HG02610 (cell line): Measurements from ENCODE around the gene ARGLU1.

ENCODE experiments used
- ATAC-seq: cut with Tn5 transposase; IDR thresholded peaks from one replicate; pipeline ENCODE4 v1.9.1; 2021; ENCODE audit warnings: mild to moderate bottlenecking, moderate library complexity; ENCODE audit not compliant: unreplicated experiment

ARGLU1 gene

GRCh38 chr13:106503730-106504453 is 64.0 kb downstream of the ARGLU1 start:
- ATAC-seq, result no peak

- ATAC-seq, result no peak
Measured at GRCh38 chr13:106503272-106503671, 64.7 kb downstream of the ARGLU1 start.

GRCh38 chr13:106500445-106500844 is 67.5 kb downstream of the ARGLU1 start:
- ATAC-seq, result no peak

GRCh38 chr13:106499896-106500295 is 68.0 kb downstream of the ARGLU1 start:
- peak; percentile 68 for ATAC-seq

- ATAC-seq, result no peak
Measured at GRCh38 chr13:106499113-106499512, 68.8 kb downstream of the ARGLU1 start.

- ATAC-seq, result no peak
Measured at GRCh38 chr13:106498571-106498970, 69.4 kb downstream of the ARGLU1 start.

- ATAC-seq, result no peak
Measured at GRCh38 chr13:106498158-106498557, 69.8 kb downstream of the ARGLU1 start.

- no peak for ATAC-seq
Measured at GRCh38 chr13:106497079-106497478, 70.9 kb downstream of the ARGLU1 start.

GRCh38 chr13:106496072-106496997 is 71.6 kb downstream of the ARGLU1 start:
- ATAC-seq, result no peak

GRCh38 chr13:106494936-106495335 is 73.0 kb downstream of the ARGLU1 start:
- no peak for ATAC-seq

- no peak for ATAC-seq
Measured at GRCh38 chr13:106494506-106494905, 73.4 kb downstream of the ARGLU1 start.

GRCh38 chr13:106493533-106494220 is 74.3 kb downstream of the ARGLU1 start:
- peak; percentile 92 for ATAC-seq

GRCh38 chr13:106492588-106493475 is 75.1 kb downstream of the ARGLU1 start:
- no peak for ATAC-seq

- no peak for ATAC-seq
Measured at GRCh38 chr13:106491928-106492587, 75.9 kb downstream of the ARGLU1 start.
